Measurements from ENCODE around the gene GATA5.

The GATA5 gene

DNA sequence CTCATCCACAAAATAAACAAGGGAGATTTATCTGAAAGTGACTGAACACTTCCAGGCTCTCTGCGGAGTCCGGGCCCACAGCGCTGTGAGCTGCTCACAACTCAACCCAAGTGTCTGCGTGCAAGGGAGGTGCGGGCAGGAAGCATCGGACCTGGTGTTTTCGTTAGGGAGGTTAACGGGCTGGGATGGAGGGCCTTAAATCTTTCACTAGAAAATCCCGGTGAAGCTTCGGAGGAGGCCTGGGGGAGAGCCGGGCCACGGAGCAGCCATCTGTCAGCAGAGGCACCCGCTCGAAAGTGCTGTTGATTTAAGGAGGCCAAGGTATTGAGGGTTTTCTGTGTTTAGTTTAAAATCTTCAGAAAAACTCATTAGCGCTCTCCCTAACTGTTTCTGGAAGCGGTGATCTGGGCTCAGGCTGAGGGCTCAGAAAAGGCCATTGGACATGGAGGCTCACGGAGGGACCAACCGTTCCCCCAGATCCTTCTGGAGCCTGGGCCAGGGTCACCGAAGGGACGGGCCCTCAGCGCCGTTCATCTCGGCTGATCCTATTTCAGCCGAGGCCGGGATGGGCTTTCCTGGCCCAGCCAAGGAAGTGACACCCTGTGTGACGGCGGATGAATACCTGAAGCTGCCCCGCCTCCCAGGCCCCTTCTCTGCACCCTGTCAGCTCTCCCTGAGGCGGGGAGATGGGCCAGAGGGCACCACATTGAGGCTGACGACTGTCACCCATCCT, 20.7 kb downstream of the GATA5 start:
- TF ChIP-seq, protein P1, sequence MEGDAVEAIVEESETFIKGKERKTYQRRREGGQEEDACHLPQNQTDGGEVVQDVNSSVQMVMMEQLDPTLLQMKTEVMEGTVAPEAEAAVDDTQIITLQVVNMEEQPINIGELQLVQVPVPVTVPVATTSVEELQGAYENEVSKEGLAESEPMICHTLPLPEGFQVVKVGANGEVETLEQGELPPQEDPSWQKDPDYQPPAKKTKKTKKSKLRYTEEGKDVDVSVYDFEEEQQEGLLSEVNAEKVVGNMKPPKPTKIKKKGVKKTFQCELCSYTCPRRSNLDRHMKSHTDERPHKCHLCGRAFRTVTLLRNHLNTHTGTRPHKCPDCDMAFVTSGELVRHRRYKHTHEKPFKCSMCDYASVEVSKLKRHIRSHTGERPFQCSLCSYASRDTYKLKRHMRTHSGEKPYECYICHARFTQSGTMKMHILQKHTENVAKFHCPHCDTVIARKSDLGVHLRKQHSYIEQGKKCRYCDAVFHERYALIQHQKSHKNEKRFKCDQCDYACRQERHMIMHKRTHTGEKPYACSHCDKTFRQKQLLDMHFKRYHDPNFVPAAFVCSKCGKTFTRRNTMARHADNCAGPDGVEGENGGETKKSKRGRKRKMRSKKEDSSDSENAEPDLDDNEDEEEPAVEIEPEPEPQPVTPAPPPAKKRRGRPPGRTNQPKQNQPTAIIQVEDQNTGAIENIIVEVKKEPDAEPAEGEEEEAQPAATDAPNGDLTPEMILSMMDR (IDR thresholded peaks at IDR 0.05; ENCODE audit: insufficient read depth, missing control alignments), result no peak
- DNase-seq (ENCODE audit: insufficient read length, low spot score), result no peak
- FAIRE-seq, result no peak

DNA sequence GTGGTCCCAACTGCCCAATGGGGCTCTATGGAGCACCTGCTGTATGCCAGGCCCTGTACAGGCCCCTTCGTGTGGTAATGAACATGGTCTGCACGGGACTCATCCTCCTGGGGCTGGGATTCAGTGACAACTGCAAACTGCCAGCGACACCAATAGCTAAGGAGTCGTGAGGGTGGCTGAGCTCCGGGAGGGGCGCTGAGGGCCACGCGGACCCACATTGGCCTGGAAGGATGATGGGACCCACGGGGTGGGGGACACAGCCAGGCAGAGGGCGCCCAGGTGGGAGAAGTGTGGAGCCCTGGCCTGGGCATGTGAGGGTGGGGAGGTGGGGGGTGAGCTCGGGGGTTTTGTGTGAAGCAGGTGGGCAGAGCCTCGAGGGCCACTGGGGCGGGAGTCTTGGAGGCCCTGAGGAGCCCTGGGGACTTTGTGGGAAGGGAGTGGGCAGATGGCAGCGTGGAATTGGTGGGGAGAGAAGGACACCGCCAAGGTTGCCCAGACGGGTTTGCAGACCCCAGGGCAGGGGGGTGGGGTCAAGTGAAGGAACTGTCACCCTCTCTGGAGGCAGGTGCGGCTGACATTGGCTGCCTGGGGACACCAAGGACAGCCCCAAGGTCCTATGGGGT, 22.5 kb downstream of the GATA5 start:
- no peak for FAIRE-seq
- TF ChIP-seq, protein P1 (IDR thresholded peaks at IDR 0.05; ENCODE audit: insufficient read depth, missing control alignments), result no peak
- no peak for DNase-seq (ENCODE audit: insufficient read length, low spot score)

DNA sequence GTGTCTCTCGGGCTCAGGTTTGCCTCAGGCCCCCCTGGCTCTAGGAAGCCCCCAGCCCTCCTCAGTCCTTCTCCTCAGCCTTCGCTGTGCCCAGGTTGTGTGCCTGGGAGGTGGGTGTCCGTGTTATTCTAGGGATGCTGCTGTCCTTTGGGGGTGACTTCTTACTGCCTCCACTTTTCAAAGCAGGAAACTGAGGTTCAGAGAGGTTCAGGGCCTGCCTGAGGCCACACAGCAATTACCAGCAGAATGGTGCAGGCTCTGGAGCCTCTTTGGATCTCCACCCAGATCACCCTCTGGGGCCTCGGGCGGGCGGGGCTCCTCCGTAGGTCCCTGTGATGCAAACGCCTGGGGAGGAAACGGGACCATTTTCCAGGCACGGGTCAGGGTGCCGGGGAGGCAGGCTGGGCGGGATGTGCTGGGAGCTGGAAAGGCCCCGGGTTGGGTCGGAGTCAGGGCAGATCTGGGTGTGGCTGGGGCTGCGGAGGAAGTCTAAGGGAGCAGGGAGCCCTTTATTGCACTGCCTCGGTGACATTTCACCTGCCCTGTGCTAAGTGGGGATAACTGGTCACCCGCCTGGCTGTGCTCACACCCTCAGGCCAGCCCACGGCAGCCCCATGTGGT, 23.2 kb downstream of the GATA5 start:
- TF ChIP-seq, protein P1 (IDR thresholded peaks at IDR 0.05; ENCODE audit: insufficient read depth, missing control alignments), result no peak
- no peak for FAIRE-seq
- DNase-seq (ENCODE audit: insufficient read length, low spot score), result no peak

DNA sequence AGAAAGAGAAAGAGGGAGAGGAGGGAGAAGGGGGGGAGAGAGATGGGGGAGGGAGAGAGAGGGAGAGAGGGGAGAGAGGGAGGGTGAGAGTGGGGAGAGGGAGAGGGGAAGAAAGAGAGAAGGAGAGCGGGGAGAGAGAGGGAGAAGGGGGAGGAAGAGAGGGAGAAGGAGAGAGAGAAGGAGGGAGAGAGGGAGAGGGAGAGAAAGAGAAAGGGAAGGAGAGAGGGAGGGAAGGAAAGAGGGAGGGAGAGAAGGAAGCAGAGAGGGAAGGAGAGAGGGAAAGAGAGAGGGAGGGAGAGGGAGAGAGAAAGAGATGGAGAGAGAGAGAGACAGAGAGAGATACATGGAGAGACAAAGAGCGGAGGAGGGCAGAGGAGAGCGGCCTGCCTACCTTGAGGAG, 23.8 kb downstream of the GATA5 start:
- FAIRE-seq, result no peak
- TF ChIP-seq, protein P1 (IDR thresholded peaks at IDR 0.05; ENCODE audit: insufficient read depth, missing control alignments), result no peak
- no peak for DNase-seq (ENCODE audit: insufficient read length, low spot score)

DNA sequence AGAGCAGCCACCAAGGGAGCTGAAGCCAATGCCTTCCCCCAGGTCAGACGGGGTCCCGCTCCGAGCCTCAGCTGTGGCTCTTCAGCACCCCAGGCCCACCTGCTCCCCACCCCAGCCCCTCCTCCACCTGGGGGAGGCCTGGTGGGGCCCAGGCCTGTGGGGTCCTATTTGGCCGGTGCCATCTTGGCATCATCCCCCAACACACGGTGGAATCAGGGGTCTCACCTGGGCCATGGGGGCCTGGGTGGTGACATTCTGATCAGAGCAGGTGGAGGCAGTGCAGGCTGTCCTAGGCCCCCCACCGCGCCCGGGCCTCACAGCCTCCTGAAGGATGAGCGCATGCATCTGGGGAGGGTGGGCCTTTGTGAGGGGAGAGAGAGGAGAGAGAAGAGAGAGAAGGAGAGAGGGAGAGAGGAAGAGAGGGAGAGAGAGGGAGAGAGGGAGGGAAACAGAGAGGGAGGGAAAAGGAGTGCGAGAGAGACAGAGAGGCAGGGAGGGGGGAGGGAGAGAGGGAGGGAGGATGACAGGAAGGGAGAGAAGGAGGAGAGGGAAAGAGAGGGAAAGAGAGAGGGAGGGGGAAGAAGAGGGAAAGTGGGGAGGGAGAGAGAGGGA, 24.5 kb downstream of the GATA5 start:
- TF ChIP-seq, protein P1 (IDR thresholded peaks at IDR 0.05; ENCODE audit: insufficient read depth, missing control alignments), result no peak
- DNase-seq (ENCODE audit: insufficient read length, low spot score) (no peak), FAIRE-seq (no peak)

DNA sequence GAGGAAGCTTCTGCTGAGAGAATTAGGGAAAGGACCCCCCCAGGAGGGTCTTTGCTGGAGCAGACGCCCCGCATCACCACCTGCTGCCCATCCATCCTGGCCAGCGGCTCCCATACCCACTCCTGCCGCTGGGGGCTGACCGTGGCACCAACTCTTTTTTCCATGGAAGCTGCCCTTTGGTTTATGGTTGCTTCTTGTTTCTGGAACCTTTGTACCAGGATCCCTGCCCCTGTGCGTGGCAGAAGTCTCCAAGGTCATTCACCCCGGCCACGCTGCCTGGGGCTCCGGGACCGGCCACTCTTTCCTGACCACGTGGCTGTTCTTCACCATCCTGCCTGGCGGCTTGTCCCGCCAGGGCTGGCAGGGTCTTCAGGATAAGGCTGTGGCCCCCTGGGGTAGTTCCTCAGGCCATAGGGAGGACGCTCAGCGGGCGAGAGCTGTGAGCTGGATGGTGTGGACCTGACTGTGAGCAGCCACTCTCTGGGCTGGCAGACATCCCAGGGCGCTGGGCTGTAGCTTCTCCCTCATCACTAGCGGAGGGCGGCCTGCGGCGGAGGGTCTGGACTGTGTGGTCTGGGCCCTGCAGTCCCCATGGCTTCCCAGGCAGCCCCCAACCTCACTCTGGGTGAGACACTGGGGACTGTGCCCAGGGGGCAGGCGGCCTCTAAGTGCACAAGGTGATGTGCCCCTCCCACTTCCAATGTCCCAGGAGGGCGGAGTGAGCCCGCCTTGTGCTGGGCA, 25.7 kb downstream of the GATA5 start:
- DNase-seq (ENCODE audit: insufficient read length, low spot score) (no peak), FAIRE-seq (no peak)
- TF ChIP-seq, protein P1 (IDR thresholded peaks at IDR 0.05; ENCODE audit: insufficient read depth, missing control alignments), result no peak
